GM18502 (cell line): ENCODE measurements around the gene CST7.

Source experiments
- ATAC-seq: cut with Tn5 transposase; IDR thresholded peaks from one replicate; pipeline ENCODE4 v1.9.1; 2021; ENCODE audit warnings: mild to moderate bottlenecking; ENCODE audit not compliant: unreplicated experiment, poor library complexity

The CST7 gene

DNA sequence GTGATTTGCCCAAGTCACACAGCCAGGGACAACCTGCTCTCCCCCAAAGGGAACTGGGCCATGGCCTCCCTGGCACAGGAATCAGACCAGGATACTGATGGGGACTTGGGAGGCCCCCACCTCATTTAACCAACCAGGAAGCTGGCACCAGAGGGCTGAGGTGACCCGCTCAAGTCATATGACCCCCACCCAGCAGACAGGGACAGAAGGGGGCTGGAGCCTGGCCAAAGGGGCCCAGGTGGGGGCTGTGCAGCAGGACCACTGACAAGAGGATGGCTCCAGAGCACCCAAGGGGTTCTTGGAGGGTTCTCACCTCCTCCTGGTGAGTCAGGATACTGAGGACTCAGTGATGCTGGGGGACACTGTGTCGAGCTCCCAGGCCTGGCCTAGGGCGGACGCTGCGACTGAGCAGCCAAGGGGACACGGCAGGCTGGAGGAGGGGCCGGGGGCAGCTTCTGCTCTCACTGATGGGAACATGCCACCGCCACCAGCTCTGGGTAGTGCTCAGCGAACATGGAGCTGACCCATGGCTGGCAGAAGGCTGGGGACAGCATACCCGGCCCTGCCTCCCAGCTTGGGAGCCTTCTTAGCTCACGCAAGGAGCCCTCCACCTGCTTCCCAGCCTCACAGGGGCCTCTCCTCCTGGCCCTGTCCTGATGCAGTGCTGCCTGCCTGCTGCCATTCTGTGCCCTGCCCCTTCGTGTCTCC, 1.2 kb downstream of the CST7 start:
- no peak for ATAC-seq

DNA sequence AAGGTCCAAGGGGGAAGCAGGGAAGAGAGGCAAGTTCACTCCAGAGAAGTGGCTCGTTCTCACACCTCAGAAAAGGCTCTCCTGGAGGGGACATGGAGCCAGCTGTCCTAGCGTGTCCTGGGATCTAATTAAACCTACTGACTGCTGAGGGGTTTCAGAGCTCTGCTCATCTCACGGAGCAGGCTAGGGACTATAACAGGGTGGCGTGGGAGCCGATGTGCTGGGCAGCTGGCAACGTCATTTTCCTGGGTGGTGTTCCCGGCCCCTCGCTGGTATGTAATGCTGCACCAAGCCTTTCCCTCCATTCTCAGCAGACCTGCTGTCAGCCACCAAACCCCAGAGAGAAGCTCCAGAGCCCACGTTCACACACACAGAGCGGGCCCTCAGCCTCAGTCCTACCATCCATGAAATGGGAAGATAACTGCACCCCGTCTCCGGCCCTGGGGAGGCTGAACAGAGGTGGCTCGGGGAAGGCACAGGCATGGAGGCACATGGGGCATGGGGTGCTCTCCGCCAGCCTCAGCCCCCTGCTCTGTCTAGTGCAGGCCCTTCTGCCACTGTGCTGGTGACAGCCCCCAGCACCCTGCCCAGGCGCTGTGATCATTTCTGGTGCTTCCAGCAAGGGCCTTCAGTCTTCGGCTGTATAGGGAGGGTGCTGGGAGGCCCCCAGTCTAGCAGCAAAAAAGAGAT, 1.9 kb downstream of the CST7 start:
- ATAC-seq: no peak

DNA sequence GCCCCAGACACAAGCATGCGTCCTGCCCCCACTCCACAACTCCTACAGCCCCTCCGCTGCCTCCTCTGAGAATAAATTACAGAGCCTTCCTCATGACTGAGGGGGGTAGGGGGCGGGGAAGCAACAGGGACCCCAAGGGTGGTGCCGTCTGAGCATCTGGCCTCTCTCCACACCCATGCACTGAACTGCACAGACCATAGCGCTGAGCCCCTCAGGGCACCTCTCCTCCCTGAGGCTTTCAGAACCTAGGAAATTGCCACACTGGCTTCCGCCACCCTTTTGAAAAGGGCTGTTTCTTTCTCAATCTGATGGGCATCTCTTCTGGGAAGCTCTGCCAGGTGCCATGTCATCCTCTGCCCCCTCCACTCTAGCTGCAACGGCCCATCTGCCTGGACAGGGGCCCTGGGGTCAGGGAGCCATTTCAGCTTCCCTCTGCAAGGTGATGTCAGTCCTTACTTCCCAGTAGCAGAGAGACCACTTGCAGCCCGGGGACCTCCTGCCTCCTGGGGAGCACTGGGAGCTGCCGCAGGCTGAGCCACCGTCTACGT, 2.5 kb downstream of the CST7 start:
- ATAC-seq: no peak

GRCh38 chr20:24952376-24953208, 3.5 kb downstream of the CST7 start:
- no peak for ATAC-seq

- ATAC-seq: no peak
Observed at GRCh38 chr20:24953209-24953575, 4.1 kb downstream of the CST7 start.

- ATAC-seq: no peak
Observed at GRCh38 chr20:24953621-24954133, 4.6 kb downstream of the CST7 start.

- ATAC-seq: no peak
Observed at GRCh38 chr20:24954151-24954550, 5.1 kb downstream of the CST7 start.

- ATAC-seq: no peak
Observed at GRCh38 chr20:24954566-24954965, 5.5 kb downstream of the CST7 start.

DNA sequence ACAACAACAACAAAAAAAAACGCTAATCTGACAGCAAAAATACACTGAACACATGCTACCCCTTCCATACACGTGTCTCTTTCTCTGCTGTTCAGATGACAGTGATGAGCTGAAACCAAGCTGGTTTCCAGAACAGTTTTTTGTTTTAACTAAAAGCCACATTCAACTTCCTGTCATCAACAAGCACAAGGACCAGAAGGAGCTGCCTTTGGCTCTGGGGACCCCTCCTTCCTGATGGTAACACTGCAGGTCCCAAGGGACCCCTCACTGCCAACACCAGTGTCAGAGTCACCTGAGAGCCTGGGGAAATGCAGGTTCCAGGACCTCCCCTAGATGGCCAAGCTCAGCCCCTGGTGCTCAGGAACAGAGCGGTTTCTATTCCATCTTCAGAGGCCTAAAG, 6.0 kb downstream of the CST7 start:
- ATAC-seq: peak; percentile 81

DNA sequence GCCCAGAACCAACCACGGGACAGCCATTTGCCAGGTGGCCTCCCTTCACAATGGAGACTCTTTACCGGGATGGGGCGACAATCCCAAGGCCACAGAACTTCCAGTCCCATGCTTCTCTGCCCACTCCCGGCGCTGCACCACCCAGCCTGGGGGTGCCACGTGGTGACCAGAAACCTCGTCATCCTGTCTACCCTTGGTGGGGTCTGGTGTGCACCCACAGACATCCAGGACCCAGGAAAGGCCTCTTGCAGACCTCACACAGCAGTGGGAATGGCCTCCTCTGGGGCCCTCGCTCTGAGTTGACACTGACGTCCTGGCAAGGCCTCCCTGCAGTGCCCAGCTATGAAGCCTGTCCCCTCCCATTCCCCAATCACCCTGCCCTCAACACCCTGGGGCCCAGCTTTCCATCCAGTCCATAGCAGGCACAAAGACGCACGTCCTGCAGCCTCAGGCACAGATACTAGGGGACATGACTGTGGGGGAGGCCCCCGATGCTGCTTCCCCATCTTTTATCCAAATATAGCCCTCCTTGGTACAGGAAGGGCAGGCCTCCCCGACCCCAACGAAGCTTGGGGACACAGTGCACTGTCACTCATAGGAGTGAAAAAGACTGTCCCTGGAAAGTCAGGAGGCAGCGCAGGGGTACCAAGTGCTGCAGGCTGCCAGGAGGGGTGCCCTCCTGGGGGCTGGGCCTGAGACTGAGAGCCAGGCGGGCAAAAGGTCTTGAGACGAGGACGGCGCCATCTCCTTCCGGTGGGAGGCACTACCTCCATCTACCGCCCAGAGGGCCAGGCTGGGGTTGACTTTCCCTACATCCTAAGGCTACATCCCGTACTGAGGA, 7.2 kb downstream of the CST7 start:
- no peak for ATAC-seq

GRCh38 chr20:24957326-24958016, 8.4 kb downstream of the CST7 start:
- ATAC-seq: no peak

DNA sequence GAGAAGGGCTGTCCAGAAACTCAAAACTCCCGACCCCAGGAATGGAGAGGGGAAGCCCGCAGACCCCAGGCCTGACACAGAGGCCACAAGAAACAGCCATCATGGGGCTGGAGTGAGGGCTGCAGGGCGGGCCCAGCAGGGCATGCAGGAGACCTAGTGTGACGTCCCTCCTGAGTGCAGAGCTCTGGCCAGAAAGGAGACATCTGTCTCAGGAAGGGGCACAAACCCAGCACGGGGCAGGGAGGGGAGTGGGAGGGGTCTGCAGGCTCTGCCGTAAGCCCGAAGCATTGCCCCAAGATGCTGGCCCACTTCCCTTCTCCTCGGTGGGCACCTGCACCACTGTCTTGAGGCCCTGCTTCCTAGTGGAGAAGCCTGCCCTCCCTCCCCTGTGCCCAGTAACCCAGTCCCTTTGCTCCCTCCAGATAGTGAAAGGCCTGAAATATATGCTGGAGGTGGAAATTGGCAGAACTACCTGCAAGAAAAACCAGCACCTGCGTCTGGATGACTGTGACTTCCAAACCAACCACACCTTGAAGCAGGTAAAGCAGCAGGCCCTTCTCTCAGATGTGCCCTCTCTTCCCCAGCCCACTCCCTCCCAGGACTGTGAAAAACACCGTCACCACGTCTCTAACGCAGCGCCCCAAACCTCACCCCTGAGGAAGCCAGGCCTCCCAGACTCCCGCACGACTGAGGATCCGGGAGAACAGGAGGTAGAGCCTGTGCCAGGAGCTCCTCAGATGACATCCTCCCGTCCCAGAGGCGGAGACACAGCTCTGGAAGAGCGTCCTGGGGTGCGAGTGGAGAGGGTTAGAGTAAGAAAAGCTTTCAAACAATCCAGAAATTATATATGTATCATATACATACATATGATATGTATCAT, 9.7 kb downstream of the CST7 start:
- ATAC-seq: no peak

- no peak for ATAC-seq
Observed at GRCh38 chr20:24959591-24960301, 10.7 kb downstream of the CST7 start.

DNA sequence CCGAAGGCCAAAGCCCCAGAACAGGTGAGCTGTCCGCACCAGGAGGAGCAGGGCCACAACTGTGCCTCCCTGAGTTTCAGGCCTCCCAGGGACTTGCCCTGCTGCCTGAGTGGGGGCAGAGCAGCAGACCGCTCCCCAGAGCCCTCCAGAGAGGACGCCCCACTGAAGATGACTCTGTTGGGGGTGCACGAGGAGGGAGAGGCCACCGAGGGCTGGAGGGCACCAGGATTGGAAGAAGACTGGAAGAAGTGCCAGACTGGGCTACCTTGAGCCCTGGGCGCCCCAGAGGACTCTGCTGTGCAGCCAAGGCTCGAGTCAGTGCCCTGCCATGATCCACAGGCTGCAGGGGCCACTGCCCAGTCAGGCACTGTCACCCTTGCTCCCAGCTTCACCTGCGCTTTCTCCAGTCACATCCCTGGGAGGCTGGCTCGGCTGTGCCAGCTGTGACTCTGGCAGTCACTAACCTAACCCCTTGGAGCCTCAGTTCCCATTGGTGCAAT, 11.3 kb downstream of the CST7 start:
- no peak for ATAC-seq

DNA sequence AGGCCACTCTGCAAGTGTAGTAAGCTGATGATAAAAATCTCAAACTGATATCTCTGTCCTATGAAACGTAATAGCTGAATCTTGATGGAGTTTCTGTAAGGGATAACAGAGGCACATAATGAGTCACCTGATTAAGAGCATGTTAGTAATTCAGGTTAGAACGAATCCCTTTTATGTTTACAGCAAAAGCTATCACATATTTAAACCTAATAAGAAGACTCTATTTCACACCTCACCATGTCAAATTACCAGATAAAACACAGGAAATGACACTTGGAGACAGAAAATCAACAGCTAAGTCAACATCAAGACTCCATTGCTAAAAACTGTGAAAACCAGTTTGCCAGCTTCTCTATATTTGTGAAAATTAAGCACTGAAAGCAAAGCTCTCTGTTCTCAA, 11.8 kb downstream of the CST7 start:
- ATAC-seq: no peak

- no peak for ATAC-seq
Observed at GRCh38 chr20:24961384-24962181, 12.5 kb downstream of the CST7 start.

DNA sequence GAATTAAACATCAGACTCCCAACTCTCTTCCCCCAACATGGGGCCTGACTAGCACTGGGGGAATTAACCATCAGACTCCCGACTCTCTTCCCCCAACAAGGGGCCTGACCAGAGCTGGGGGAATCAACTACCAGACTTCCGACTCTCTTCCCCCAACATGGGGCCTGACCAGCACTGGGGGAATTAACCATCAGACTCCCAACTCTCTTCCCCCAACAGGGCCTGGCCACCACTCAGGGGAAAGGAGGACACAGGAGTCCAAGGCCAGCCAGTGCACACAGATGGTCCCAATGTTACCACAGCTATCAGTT, 13.1 kb downstream of the CST7 start:
- ATAC-seq: no peak
